SIG-M5 treated with dmso at 0.1 percent for 504 hours (cell line): ENCODE measurements around the gene HHIPL2.
"Not testable (repeated sequence)": the region's sequence is repeated elsewhere in the genome, so short reads cannot be mapped to it uniquely, and the experiment has no call there.

ENCODE experiments used
- DNase-seq: peaks from one replicate; lab custom pipeline; 2025; ENCODE audit not compliant: unreplicated experiment; lab: John Stamatoyannopoulos, UW

The HHIPL2 gene

GRCh38 chr1:222540598-222540995, 7.3 kb downstream of the HHIPL2 start:
- DNase-seq, result no peak

GRCh38 chr1:222539951-222540597, 7.8 kb downstream of the HHIPL2 start:
- DNase-seq, result no peak

- no peak for DNase-seq
Measured at GRCh38 chr1:222535455-222535854, 12.4 kb downstream of the HHIPL2 start.

GRCh38 chr1:222530852-222531251, 17.1 kb downstream of the HHIPL2 start:
- DNase-seq, result no peak

- DNase-seq, result no peak
Measured at GRCh38 chr1:222529916-222530315, 18.0 kb downstream of the HHIPL2 start.

- no peak for DNase-seq
Measured at GRCh38 chr1:222529181-222529580, 18.7 kb downstream of the HHIPL2 start.

- no peak for DNase-seq
Measured at GRCh38 chr1:222525951-222526350, 22.0 kb downstream of the HHIPL2 start.

GRCh38 chr1:222523852-222524251, 24.1 kb downstream of the HHIPL2 start:
- DNase-seq, result no peak

GRCh38 chr1:222522105-222522915, 25.6 kb downstream of the HHIPL2 start:
- no peak for DNase-seq

- DNase-seq, result no peak
Measured at GRCh38 chr1:222521299-222522104, 26.4 kb downstream of the HHIPL2 start.

- DNase-seq, result not testable (repeated sequence)
Measured at GRCh38 chr1:222489496-222489895, 58.4 kb downstream of the HHIPL2 start.

GRCh38 chr1:222487774-222488173, 60.1 kb downstream of the HHIPL2 start:
- DNase-seq, result not testable (repeated sequence)

GRCh38 chr1:222484005-222484404, 63.9 kb downstream of the HHIPL2 start:
- not testable (repeated sequence) for DNase-seq

GRCh38 chr1:222479567-222479966, 68.3 kb downstream of the HHIPL2 start:
- not testable (repeated sequence) for DNase-seq

GRCh38 chr1:222476436-222476835, 71.5 kb downstream of the HHIPL2 start:
- DNase-seq, result not testable (repeated sequence)

GRCh38 chr1:222473717-222474116, 74.2 kb downstream of the HHIPL2 start:
- not testable (repeated sequence) for DNase-seq

- DNase-seq, result not testable (repeated sequence)
Measured at GRCh38 chr1:222472776-222473540, 74.9 kb downstream of the HHIPL2 start.
